ENCODE measurements around the gene MFN2.
A peak's percentile ranks its signal among the peaks of the same experiment; 100 is the strongest.

The MFN2 gene

GRCh38 chr1:11963622-11964021, 16.6 kb upstream of the MFN2 start:
- Histone ChIP-seq H3K4me3 (ENCODE audit: low read depth, low read length) (no peak overlapping the region), H3K9me3 (ENCODE audit: control insufficient read depth, insufficient read depth, low read depth, low read length) (no peaks in the 10 kb centered on the region), H3K4me1 (ENCODE audit: control insufficient read depth, insufficient read depth, low read length) (no peaks in the 10 kb centered on the region), H3K36me3 (ENCODE audit: control insufficient read depth in 2 of 2, insufficient read depth in 1 of 2, low read length in 2 of 2) (peaks cover 20 to 64% of the 10 kb centered on the region in 2 experiments), H3K27ac (ENCODE audit: extremely low read depth, low read depth, low read length) (no peak overlapping the region)
- TF ChIP-seq ZNF311 (tag by site-specific recombination; IDR thresholded peaks at IDR 0.05; ENCODE audit: borderline replicate concordance), result no peak
- no peak for TF ChIP-seq SP7 (tag by site-specific recombination; IDR thresholded peaks at IDR 0.05)
- TF ChIP-seq, protein P1, sequence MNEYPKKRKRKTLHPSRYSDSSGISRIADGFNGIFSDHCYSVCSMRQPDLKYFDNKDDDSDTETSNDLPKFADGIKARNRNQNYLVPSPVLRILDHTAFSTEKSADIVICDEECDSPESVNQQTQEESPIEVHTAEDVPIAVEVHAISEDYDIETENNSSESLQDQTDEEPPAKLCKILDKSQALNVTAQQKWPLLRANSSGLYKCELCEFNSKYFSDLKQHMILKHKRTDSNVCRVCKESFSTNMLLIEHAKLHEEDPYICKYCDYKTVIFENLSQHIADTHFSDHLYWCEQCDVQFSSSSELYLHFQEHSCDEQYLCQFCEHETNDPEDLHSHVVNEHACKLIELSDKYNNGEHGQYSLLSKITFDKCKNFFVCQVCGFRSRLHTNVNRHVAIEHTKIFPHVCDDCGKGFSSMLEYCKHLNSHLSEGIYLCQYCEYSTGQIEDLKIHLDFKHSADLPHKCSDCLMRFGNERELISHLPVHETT (tag by site-specific recombination; IDR thresholded peaks at IDR 0.05), result no peak
- TF ChIP-seq ZSCAN4 (tag by site-specific recombination; IDR thresholded peaks at IDR 0.05), result no peak
- TF ChIP-seq ZNF366 (tag by site-specific recombination; conservative IDR thresholded peaks at IDR 0.05), result 0 out of 2 replicates have a peak, but pooled peaks have one; percentile 47
- TF ChIP-seq EGR2 (tag by site-specific recombination; IDR thresholded peaks at IDR 0.05; ENCODE audit: low read depth), result peak; percentile 66
- TF ChIP-seq, protein P2, sequence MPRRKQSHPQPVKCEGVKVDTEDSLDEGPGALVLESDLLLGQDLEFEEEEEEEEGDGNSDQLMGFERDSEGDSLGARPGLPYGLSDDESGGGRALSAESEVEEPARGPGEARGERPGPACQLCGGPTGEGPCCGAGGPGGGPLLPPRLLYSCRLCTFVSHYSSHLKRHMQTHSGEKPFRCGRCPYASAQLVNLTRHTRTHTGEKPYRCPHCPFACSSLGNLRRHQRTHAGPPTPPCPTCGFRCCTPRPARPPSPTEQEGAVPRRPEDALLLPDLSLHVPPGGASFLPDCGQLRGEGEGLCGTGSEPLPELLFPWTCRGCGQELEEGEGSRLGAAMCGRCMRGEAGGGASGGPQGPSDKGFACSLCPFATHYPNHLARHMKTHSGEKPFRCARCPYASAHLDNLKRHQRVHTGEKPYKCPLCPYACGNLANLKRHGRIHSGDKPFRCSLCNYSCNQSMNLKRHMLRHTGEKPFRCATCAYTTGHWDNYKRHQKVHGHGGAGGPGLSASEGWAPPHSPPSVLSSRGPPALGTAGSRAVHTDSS (tag by site-specific recombination; IDR thresholded peaks at IDR 0.05), result peak; percentile 100
- no peak for TF ChIP-seq ZNF121 (tag by site-specific recombination; IDR thresholded peaks at IDR 0.05)
- ChIA-PET CTCF (no interaction called here), POLR2A (no interaction called here)

GRCh38 chr1:11964656-11965055, 15.6 kb upstream of the MFN2 start:
- Histone ChIP-seq H3K9me3 (ENCODE audit: control insufficient read depth, insufficient read depth, low read depth, low read length) (no peaks in the 10 kb centered on the region), H3K4me3 (ENCODE audit: low read depth, low read length) (no peak overlapping the region), H3K36me3 (ENCODE audit: control insufficient read depth in 2 of 2, insufficient read depth in 1 of 2, low read length in 2 of 2) (peaks cover 20 to 68% of the 10 kb centered on the region in 2 experiments), H3K4me1 (ENCODE audit: control insufficient read depth, insufficient read depth, low read length) (no peaks in the 10 kb centered on the region), H3K27ac (ENCODE audit: extremely low read depth, low read depth, low read length) (no peak overlapping the region)
- ChIA-PET CTCF (no interaction called here), POLR2A (interaction anchor here (4.4 kb wide), 1 partner anchor 56 kb away, joined by 48 read pairs; no protein-coding TSS in a partner anchor)
- TF ChIP-seq ZNF175 (tag by site-specific recombination; IDR thresholded peaks at IDR 0.05) (no peak), ZNF292 (tag by site-specific recombination; IDR thresholded peaks at IDR 0.05; ENCODE audit: borderline replicate concordance, low read depth) (no peak), ZBTB8A (tag by site-specific recombination; IDR thresholded peaks at IDR 0.05) (no peak), ZNF558 (tag by site-specific recombination; IDR thresholded peaks at IDR 0.05) (no peak), ZNF501 (tag by site-specific recombination; IDR thresholded peaks at IDR 0.05) (no peak)

DNA sequence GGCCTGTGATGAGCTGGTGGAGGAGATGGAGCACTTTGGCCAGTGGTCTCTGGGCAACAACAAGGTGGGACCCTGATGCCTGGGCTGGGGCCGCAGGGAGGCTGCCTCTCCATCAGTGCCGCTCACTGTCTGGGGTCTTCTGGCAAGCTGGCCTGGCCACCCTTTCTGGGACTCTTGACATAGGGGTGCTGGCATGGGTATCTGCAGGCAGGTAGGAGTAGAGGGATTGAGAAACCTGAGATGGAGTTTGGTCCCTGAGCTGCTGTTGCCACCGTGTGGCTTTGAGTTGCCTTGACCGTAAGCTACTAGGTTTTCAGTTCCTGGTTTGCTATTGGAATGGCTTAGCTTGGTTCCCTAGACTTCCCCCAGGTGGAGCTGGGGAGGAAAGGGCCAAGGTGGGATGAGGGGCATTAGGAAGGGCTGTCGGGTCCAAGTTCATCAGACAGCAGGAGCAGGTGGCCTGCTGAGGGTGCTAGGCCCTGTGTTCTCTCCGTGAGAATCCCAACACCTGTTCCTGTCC, 13.2 kb upstream of the MFN2 start:
- H3K27ac ChIP-seq (ENCODE audit: extremely low read depth, low read depth, low read length), result no peak overlapping the region
- H3K4me3 ChIP-seq (ENCODE audit: low read depth, low read length), result no peak overlapping the region
- peaks cover 11 to 71% of the 10 kb centered on the region in 2 experiments for H3K36me3 ChIP-seq (ENCODE audit: control insufficient read depth in 2 of 2, insufficient read depth in 1 of 2, low read length in 2 of 2)
- H3K9me3 ChIP-seq (ENCODE audit: control insufficient read depth, insufficient read depth, low read depth, low read length), result no peaks in the 10 kb centered on the region
- ChIA-PET POLR2A (interaction anchor here (0.6 to 4.4 kb wide), 2 partner anchors 13 to 58 kb away, joined by 3 to 48 read pairs; partner anchors contain the start of gene MFN2), CTCF (interaction anchor here (0.6 to 1.1 kb wide), 8 partner anchors 11 to 321 kb away, joined by 3 to 14 read pairs (median 3); no protein-coding TSS in a partner anchor)
- no peaks in the 10 kb centered on the region for H3K4me1 ChIP-seq (ENCODE audit: control insufficient read depth, insufficient read depth, low read length)
- 0 out of 2 replicates have a peak, but pooled peaks have one; percentile 25 for TF ChIP-seq IKZF3 (tag by site-specific recombination; IDR thresholded peaks at IDR 0.05)
- TF ChIP-seq ZNF449 (tag by site-specific recombination; IDR thresholded peaks at IDR 0.05), result no peak
- no peak for TF ChIP-seq ZNF501 (tag by site-specific recombination; IDR thresholded peaks at IDR 0.05)
- no peak for TF ChIP-seq ZNF140 (tag by site-specific recombination; IDR thresholded peaks at IDR 0.05)
- TF ChIP-seq ZNF335 (tag by site-specific recombination; conservative IDR thresholded peaks at IDR 0.05), result no peak
- no peak for TF ChIP-seq ZNF24 (tag by site-specific recombination; IDR thresholded peaks at IDR 0.05)
- TF ChIP-seq CTCF (tag by site-specific recombination; IDR thresholded peaks at IDR 0.05), result peak; percentile 96
- TF ChIP-seq, protein P3, sequence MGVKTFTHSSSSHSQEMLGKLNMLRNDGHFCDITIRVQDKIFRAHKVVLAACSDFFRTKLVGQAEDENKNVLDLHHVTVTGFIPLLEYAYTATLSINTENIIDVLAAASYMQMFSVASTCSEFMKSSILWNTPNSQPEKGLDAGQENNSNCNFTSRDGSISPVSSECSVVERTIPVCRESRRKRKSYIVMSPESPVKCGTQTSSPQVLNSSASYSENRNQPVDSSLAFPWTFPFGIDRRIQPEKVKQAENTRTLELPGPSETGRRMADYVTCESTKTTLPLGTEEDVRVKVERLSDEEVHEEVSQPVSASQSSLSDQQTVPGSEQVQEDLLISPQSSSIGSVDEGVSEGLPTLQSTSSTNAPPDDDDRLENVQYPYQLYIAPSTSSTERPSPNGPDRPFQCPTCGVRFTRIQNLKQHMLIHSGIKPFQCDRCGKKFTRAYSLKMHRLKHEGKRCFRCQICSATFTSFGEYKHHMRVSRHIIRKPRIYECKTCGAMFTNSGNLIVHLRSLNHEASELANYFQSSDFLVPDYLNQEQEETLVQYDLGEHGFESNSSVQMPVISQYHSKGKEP (tag by site-specific recombination; IDR thresholded peaks at IDR 0.05), result no peak
